ENCODE data around the gene SLC26A1. TPM values are rescaled to one million over a fixed set of nuclear protein-coding genes. Genes with fewer than 3 reads are reported as not detected.

Gene SLC26A1
- total and polyA plus RNA-seq, 2 of the 13 experiments (the other 11 are each of a cell fraction or from before 2014, with no cell fraction given): 5.4 to 22.9 TPM

DNA sequence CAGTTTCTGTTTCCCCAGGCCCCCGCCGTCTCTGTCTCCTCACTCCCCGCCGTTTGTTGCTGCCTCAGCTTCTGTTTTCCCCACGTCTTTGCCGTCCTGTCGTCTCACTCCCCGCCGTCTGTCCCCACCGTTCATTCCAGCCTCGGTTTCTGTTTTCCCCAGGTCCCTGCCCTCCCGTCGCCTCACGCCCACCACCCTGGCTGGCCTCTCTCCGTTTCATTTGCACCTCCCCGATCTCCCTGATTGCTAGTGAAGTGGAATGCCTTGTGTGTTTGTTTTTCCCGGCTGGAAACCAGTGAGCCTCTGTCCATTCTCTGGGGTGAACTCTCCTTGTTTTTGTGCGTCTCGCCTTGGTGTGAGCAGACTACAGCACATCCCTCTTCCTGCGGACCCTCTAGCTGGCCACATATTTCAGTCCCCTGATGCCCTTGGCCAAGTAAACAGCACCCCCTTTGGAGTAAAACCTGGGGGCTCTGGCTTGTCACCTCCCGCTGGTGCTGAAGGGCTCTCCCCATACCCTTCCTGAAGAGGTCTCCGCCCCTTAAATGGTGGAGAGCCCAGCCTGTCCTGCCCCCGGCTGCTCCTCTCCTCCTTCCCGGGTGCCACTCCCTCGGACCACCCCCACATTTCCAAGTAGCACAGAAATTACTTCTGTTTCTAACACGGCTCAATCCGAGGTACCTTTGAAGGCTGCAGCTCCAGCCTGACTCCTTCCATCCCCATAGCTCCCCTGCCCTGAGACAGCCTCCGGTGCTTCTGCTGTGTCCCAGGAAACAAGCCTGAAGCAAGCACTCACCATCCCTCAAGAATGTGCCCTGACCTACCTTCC, 47.7 kb downstream of the SLC26A1 start:
- in situ Hi-C loops (cut with HindIII; ENCODE audit: extremely low pct_ligation_motif_present, low pct_unique_long_range_greater_than_20kb): no loop called here
- DNase-seq (ENCODE audit: low spot score): peak; percentile 39
- POLR2A ChIA-PET: interaction anchor here (1.2 kb wide), 1 partner anchor 13 kb away, joined by 3 read pairs; the partner anchor contains the start of genes GAK and TMEM175
- Histone ChIP-seq H3K27ac (ENCODE audit: extremely low read length, insufficient read depth, low read length) (no peak overlapping the region), H3K79me2 (ENCODE audit: insufficient read depth, low read length) (no peaks in the 10 kb centered on the region), H3K4me3 (replicated peaks in 1 of 3; ENCODE audit: insufficient read depth in 1 of 3, low read depth in 2 of 3, low read length in 3 of 3) (peak overlapping the region; percentile 42 to 68 (median 43)), H3K9ac (ENCODE audit: insufficient read depth, low read depth, low read length) (peak overlapping the region; percentile 9; the same call in 1 of the 2 replicates), H3K4me2 (ENCODE audit: low read depth, low read length) (peak overlapping the region; percentile 83), H2AFZ (ENCODE audit: low read length) (no peak overlapping the region), H3K9me3 (ENCODE audit: low read length) (no peaks in the 10 kb centered on the region), H3K36me3 (replicated peaks in 1 of 2; ENCODE audit: control insufficient read depth in 1 of 2, insufficient read depth in 2 of 2, low read length in 2 of 2) (no peaks in the 10 kb centered on the region), H4K20me1 (ENCODE audit: insufficient read depth, low read length) (no peaks in the 10 kb centered on the region), H3K27me3 (ENCODE audit: control insufficient read depth in 1 of 2, insufficient read depth in 2 of 2, low read length in 2 of 2) (no peaks in the 10 kb centered on the region), H3K4me1 (ENCODE audit: insufficient read depth, low read length) (peaks cover 31% of the 10 kb centered on the region)
- 10% methylated on average over 28 of the region's 28 CpGs for WGBS (ENCODE audit: low lambda C conversion rate)
- peak; percentile 60 for FAIRE-seq
- ATAC-seq: peak; percentile 54
- no TSS peak for BruUV-seq (replicated peaks)
- intact Hi-C loops (cut with micrococcal nuclease; ENCODE audit: unreplicated experiment): no loop called here
- CTCF ChIA-PET (ENCODE audit: low intra/inter-chr PET ratio, low total read pairs): no interaction called here
- TF ChIP-seq, protein P1, sequence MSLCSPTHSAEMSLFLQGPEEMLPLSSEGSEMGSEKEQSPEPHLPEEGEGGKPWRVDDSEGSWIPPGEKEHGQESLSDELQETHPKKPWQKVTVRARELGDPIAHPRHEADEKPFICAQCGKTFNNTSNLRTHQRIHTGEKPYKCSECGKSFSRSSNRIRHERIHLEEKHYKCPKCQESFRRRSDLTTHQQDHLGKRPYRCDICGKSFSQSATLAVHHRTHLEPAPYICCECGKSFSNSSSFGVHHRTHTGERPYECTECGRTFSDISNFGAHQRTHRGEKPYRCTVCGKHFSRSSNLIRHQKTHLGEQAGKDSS (CRISPR knock-in tag; IDR thresholded peaks at IDR 0.05; ENCODE audit: borderline replicate concordance, low read depth): peak; percentile 40; the same call in 1 of the 2 replicates
- TF ChIP-seq ZNF891 (CRISPR knock-in tag; IDR thresholded peaks at IDR 0.05): 0 out of 2 replicates have a peak, but pooled peaks have one; percentile 25
- 0 out of 2 replicates have a peak, but pooled peaks have one; percentile 29 for TF ChIP-seq ZNF782 (CRISPR knock-in tag; IDR thresholded peaks at IDR 0.05; ENCODE audit: borderline replicate concordance)
- TF ChIP-seq, protein P2, sequence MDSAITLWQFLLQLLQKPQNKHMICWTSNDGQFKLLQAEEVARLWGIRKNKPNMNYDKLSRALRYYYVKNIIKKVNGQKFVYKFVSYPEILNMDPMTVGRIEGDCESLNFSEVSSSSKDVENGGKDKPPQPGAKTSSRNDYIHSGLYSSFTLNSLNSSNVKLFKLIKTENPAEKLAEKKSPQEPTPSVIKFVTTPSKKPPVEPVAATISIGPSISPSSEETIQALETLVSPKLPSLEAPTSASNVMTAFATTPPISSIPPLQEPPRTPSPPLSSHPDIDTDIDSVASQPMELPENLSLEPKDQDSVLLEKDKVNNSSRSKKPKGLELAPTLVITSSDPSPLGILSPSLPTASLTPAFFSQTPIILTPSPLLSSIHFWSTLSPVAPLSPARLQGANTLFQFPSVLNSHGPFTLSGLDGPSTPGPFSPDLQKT (CRISPR knock-in tag; IDR thresholded peaks at IDR 0.05; ENCODE audit: borderline replicate concordance): no peak
- 0 out of 2 replicates have a peak, but pooled peaks have one; percentile 19 for TF ChIP-seq TBX2 (CRISPR knock-in tag; IDR thresholded peaks at IDR 0.05; ENCODE audit: borderline replicate concordance)
- TF ChIP-seq, protein P3, sequence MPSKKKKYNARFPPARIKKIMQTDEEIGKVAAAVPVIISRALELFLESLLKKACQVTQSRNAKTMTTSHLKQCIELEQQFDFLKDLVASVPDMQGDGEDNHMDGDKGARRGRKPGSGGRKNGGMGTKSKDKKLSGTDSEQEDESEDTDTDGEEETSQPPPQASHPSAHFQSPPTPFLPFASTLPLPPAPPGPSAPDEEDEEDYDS (CRISPR knock-in tag; IDR thresholded peaks at IDR 0.05): no peak
- TF ChIP-seq, protein P4, sequence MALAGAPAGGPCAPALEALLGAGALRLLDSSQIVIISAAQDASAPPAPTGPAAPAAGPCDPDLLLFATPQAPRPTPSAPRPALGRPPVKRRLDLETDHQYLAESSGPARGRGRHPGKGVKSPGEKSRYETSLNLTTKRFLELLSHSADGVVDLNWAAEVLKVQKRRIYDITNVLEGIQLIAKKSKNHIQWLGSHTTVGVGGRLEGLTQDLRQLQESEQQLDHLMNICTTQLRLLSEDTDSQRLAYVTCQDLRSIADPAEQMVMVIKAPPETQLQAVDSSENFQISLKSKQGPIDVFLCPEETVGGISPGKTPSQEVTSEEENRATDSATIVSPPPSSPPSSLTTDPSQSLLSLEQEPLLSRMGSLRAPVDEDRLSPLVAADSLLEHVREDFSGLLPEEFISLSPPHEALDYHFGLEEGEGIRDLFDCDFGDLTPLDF (CRISPR knock-in tag; IDR thresholded peaks at IDR 0.05): no peak
- no peak for TF ChIP-seq NR3C1 (CRISPR knock-in tag; IDR thresholded peaks at IDR 0.05)
- TF ChIP-seq, protein P5, sequence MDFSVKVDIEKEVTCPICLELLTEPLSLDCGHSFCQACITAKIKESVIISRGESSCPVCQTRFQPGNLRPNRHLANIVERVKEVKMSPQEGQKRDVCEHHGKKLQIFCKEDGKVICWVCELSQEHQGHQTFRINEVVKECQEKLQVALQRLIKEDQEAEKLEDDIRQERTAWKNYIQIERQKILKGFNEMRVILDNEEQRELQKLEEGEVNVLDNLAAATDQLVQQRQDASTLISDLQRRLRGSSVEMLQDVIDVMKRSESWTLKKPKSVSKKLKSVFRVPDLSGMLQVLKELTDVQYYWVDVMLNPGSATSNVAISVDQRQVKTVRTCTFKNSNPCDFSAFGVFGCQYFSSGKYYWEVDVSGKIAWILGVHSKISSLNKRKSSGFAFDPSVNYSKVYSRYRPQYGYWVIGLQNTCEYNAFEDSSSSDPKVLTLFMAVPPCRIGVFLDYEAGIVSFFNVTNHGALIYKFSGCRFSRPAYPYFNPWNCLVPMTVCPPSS (IDR thresholded peaks at IDR 0.05): no peak
- TF ChIP-seq, protein P6, sequence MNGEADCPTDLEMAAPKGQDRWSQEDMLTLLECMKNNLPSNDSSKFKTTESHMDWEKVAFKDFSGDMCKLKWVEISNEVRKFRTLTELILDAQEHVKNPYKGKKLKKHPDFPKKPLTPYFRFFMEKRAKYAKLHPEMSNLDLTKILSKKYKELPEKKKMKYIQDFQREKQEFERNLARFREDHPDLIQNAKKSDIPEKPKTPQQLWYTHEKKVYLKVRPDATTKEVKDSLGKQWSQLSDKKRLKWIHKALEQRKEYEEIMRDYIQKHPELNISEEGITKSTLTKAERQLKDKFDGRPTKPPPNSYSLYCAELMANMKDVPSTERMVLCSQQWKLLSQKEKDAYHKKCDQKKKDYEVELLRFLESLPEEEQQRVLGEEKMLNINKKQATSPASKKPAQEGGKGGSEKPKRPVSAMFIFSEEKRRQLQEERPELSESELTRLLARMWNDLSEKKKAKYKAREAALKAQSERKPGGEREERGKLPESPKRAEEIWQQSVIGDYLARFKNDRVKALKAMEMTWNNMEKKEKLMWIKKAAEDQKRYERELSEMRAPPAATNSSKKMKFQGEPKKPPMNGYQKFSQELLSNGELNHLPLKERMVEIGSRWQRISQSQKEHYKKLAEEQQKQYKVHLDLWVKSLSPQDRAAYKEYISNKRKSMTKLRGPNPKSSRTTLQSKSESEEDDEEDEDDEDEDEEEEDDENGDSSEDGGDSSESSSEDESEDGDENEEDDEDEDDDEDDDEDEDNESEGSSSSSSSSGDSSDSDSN (CRISPR knock-in tag; IDR thresholded peaks at IDR 0.05): 0 out of 2 replicates have a peak, but pooled peaks have one; percentile 22
- TF ChIP-seq, protein P7, sequence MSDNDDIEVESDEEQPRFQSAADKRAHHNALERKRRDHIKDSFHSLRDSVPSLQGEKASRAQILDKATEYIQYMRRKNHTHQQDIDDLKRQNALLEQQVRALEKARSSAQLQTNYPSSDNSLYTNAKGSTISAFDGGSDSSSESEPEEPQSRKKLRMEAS (IDR thresholded peaks at IDR 0.05): no peak
- no peak for TF ChIP-seq ZNF746 (CRISPR knock-in tag; IDR thresholded peaks at IDR 0.05)
- TF ChIP-seq SAP130 (CRISPR knock-in tag; IDR thresholded peaks at IDR 0.05; ENCODE audit: low read depth): peak; percentile 19; the same call in 1 of the 2 replicates
- no peak for TF ChIP-seq ZBTB20 (CRISPR knock-in tag; IDR thresholded peaks at IDR 0.05; ENCODE audit: borderline replicate concordance, low read depth)

All from HepG2 (cell line).